Measurements from ENCODE around the gene FBXO36.

DNA sequence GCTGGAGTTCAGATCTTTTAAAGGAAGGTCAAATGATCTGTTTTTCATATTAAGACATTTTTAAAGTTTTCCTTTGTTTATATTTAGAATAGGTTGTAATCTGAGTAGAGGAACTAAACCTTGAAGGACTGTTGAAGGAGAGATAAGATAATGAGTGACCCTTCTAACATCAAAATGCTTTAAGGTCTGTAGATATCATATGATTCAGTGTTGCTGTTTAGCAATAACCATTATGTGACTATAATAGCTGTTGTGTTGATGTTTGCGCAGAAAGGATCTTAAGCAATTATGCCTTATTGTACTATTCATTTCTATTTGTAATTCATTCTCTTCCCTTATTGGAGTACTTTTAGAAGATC lies 86.4 kb downstream of the FBXO36 start:
- TF ChIP-seq, protein P1, sequence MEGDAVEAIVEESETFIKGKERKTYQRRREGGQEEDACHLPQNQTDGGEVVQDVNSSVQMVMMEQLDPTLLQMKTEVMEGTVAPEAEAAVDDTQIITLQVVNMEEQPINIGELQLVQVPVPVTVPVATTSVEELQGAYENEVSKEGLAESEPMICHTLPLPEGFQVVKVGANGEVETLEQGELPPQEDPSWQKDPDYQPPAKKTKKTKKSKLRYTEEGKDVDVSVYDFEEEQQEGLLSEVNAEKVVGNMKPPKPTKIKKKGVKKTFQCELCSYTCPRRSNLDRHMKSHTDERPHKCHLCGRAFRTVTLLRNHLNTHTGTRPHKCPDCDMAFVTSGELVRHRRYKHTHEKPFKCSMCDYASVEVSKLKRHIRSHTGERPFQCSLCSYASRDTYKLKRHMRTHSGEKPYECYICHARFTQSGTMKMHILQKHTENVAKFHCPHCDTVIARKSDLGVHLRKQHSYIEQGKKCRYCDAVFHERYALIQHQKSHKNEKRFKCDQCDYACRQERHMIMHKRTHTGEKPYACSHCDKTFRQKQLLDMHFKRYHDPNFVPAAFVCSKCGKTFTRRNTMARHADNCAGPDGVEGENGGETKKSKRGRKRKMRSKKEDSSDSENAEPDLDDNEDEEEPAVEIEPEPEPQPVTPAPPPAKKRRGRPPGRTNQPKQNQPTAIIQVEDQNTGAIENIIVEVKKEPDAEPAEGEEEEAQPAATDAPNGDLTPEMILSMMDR (IDR thresholded peaks at IDR 0.05; ENCODE audit: insufficient read depth, low read depth, low read length): no peak
- TF ChIP-seq EZH2 (IDR thresholded peaks at IDR 0.05; ENCODE audit: insufficient read depth, low read length): no peak
